Ascending aorta (tissue), 2 donors: Measurements from ENCODE around the gene OGDH. TPM values are rescaled to one million over a fixed set of nuclear protein-coding genes. Genes with fewer than 3 reads are reported as not detected.
"Not testable (repeated sequence)": the region's sequence is repeated elsewhere in the genome, so short reads cannot be mapped to it uniquely, and the experiment has no call there.

Source experiments
- DNase-seq, 2 donors: peaks; one replicate each; pipeline ENCODE4 v3.0.0-alpha.2; 2019; ENCODE audit warnings: low spot score in 2 of 2
- H3K27ac ChIP-seq, 2 donors: fragments of 200-600 bp; sonication (generic); one replicate each; pipeline ENCODE4 v1.5.1; 2016 to 2017; ENCODE audit warnings: mild to moderate bottlenecking in 1 of 2
- H3K27me3 ChIP-seq: fragments of 200-600 bp; sonication (generic); one replicate; pipeline ENCODE4 v1.5.1; 2017
- H3K36me3 ChIP-seq, 2 donors: fragments of 200-600 bp; sonication (generic); one replicate each; pipeline ENCODE4 v1.5.1; 2016
- H3K4me1 ChIP-seq, 2 donors: fragments of 200-600 bp; sonication (generic); one replicate each; pipeline ENCODE4 v1.5.1; 2016 to 2017; ENCODE audit warnings: mild to moderate bottlenecking in 1 of 2
- H3K4me3 ChIP-seq, 2 donors: fragments of 200-600 bp; sonication (generic); one replicate each; pipeline ENCODE4 v1.5.1; 2016 to 2017; ENCODE audit warnings: mild to moderate bottlenecking in 1 of 2
- H3K9me3 ChIP-seq, 2 donors: fragments of 200-600 bp; sonication (generic); one replicate each; pipeline ENCODE4 v1.5.1; 2016
- CTCF ChIP-seq, 3 experiments: fragments of 200-600 bp in 2 of 3; fragments of 450-650 bp in 1 of 3; sonication (generic) in 2 of 3; IDR thresholded peaks; one replicate each; pipeline ENCODE4 v1.5.1; 2016 to 2019; ENCODE audit warnings: antibody characterized with exemption in 3 of 3, mild to moderate bottlenecking in 1 of 3, moderate library complexity in 1 of 3
- intact Hi-C: fragments of 100-400 bp; cut with DNase I; formaldehyde crosslinking; loops from one replicate; pipeline ENCODE4 v1.15.1; 2023
- total RNA-seq: library from RNA; depleted of rRNA; stranded (reverse); fragments of >200 nt; gene quantifications from one replicate; pipeline ENCODE4 v1.1.0, GENCODE V29; 2016

Gene OGDH
- total RNA-seq, 1 donor from 2014 or later, result 117 TPM

GRCh38 chr7:44713141-44713540 is 106.7 kb downstream of the OGDH start:
- DNase-seq, result no peak
- Histone ChIP-seq H3K9me3 (no peaks in the 10 kb centered on the region), H3K4me3 (no peak overlapping the region), H3K27ac (no peak overlapping the region), H3K27me3 (no peaks in the 10 kb centered on the region), H3K36me3 (peaks cover 13 to 18% of the 10 kb centered on the region in 2 donors), H3K4me1 (no peaks in the 10 kb centered on the region)
- TF ChIP-seq CTCF (IDR thresholded peaks at IDR 0.05), result no peak
- intact Hi-C loops, result no loop called here

GRCh38 chr7:44713680-44714335 is 107.4 kb downstream of the OGDH start:
- intact Hi-C loops, result no loop called here
- no peak for DNase-seq

GRCh38 chr7:44716205-44716604 is 109.8 kb downstream of the OGDH start:
- H3K36me3 ChIP-seq, result no peaks in the 10 kb centered on the region
- no peaks in the 10 kb centered on the region for H3K27me3 ChIP-seq
- no peaks in the 10 kb centered on the region for H3K4me1 ChIP-seq
- no peak for TF ChIP-seq CTCF (IDR thresholded peaks at IDR 0.05)
- H3K4me3 ChIP-seq, result no peak overlapping the region
- no peak overlapping the region for H3K27ac ChIP-seq
- H3K9me3 ChIP-seq, result no peaks in the 10 kb centered on the region
- intact Hi-C loops, result no loop called here
- DNase-seq, result no peak

More at GRCh38 chr7:44713680-44714335, 107.4 kb downstream of the OGDH start:
- Histone ChIP-seq H3K4me3 (no peak overlapping the region), H3K27me3 (no peaks in the 10 kb centered on the region), H3K36me3 (peaks cover 8 to 11% of the 10 kb centered on the region in 2 donors), H3K27ac (no peak overlapping the region), H3K4me1 (no peaks in the 10 kb centered on the region), H3K9me3 (no peaks in the 10 kb centered on the region)
- no peak for TF ChIP-seq CTCF (IDR thresholded peaks at IDR 0.05)

GRCh38 chr7:44720301-44720700 is 113.9 kb downstream of the OGDH start:
- Histone ChIP-seq H3K4me3 (no peak overlapping the region), H3K36me3 (no peaks in the 10 kb centered on the region), H3K27ac (no peak overlapping the region), H3K27me3 (no peaks in the 10 kb centered on the region), H3K4me1 (no peaks in the 10 kb centered on the region), H3K9me3 (no peaks in the 10 kb centered on the region)
- TF ChIP-seq CTCF (IDR thresholded peaks at IDR 0.05), result no peak
- intact Hi-C loops, result no loop called here
- DNase-seq, result no peak

- Histone ChIP-seq H3K36me3 (no peaks in the 10 kb centered on the region), H3K27ac (no peak overlapping the region), H3K9me3 (no peaks in the 10 kb centered on the region), H3K27me3 (no peaks in the 10 kb centered on the region), H3K4me3 (no peak overlapping the region), H3K4me1 (no peaks in the 10 kb centered on the region)
- no peak for DNase-seq
- intact Hi-C loops, result no loop called here
- TF ChIP-seq CTCF (IDR thresholded peaks at IDR 0.05), result no peak
Measured at GRCh38 chr7:44724276-44724675, 117.8 kb downstream of the OGDH start.

- intact Hi-C loops, H3K27ac ChIP-seq, H3K9me3 ChIP-seq, DNase-seq, H3K4me3 ChIP-seq, H3K36me3 ChIP-seq, H3K4me1 ChIP-seq, H3K27me3 ChIP-seq: not testable (repeated sequence)
Measured at GRCh38 chr7:44726250-44726649, 119.8 kb downstream of the OGDH start.
